K562 treated with DMSO at 1 percent for 4 hours (cell line): Measurements from ENCODE around the gene SEC14L5. TPM values are rescaled to one million over a fixed set of nuclear protein-coding genes. Genes with fewer than 3 reads are reported as not detected.

Experiments used
- total RNA-seq: library from RNA; unstranded; fragments of 300-600 nt; gene quantifications from 2 replicates; pipeline ENCODE4 v1.2.3, GENCODE V29; 2022; ENCODE audit not compliant: insufficient read depth

The SEC14L5 gene
- not detected in 2 replicates for total RNA-seq

GRCh38 chr16:4957720-4958509, at the start of gene SEC14L5:
Gene SEC14L5, plus strand, starts transcription at chr16:4958330. Its CDS starts 994 bp downstream, at chr16:4959324.

GRCh38 chr16:4936991-4937781, 20.9 kb upstream of the SEC14L5 start, which contains the start of gene PPL:
Gene PPL, minus strand, starts transcription at chr16:4937148. Its CDS starts 103 bp downstream, at chr16:4937045.

GRCh38 chr16:5033256-5034166, 75.4 kb downstream of the SEC14L5 start, which contains the start of gene NAGPA:
Gene NAGPA, minus strand, starts transcription at chr16:5033935. Its CDS starts 21 bp downstream, at chr16:5033914.

GRCh38 chr16:5065813-5066212, 107.7 kb downstream of the SEC14L5 start, which contains the start of gene C16orf89:
Gene C16orf89, minus strand, starts transcription at chr16:5065956. Its CDS starts 48 bp downstream, at chr16:5065908.

Other genes with a start within 250 kb of the SEC14L5 start
- 9.8 and 11.0 TPM in 2 replicates for gene ANKS3, start 224.1 kb upstream of the SEC14L5 start, total RNA-seq
- gene DNAAF8, start 223.8 kb upstream of the SEC14L5 start, total RNA-seq, result not detected in 2 replicates
- 5.0 and 7.2 TPM in 2 replicates for gene ZNF500, start 191.2 kb upstream of the SEC14L5 start, total RNA-seq
- not detected in 2 replicates for gene SEPTIN12, start 170.0 kb upstream of the SEC14L5 start, total RNA-seq
- gene SMIM22, start 163.0 kb upstream of the SEC14L5 start, total RNA-seq, result not detected in 2 replicates
- 21.6 and 22.9 TPM in 2 replicates for gene ROGDI, start 155.7 kb upstream of the SEC14L5 start, total RNA-seq
- 58.3 and 69.1 TPM in 2 replicates for gene GLYR1, start 111.0 kb upstream of the SEC14L5 start, total RNA-seq
- 48.4 and 59.7 TPM in 2 replicates for gene UBN1, start 110.8 kb upstream of the SEC14L5 start, total RNA-seq
- not detected in 2 replicates for gene PPL, start 21.2 kb upstream of the SEC14L5 start, total RNA-seq
- 8.3 and 8.9 TPM in 2 replicates for gene NAGPA, start 75.6 kb downstream of the SEC14L5 start, total RNA-seq
- not detected in 2 replicates for gene C16orf89, start 107.6 kb downstream of the SEC14L5 start, total RNA-seq
- gene ALG1, start 113.5 kb downstream of the SEC14L5 start, total RNA-seq, result 10.2 and 17.2 TPM in 2 replicates
- 4.7 and 6.2 TPM in 2 replicates for gene EEF2KMT, start 139.5 kb downstream of the SEC14L5 start, total RNA-seq